ENCODE data around the gene ZNF236.
"Not testable (repeated sequence)": the region's sequence is repeated elsewhere in the genome, so short reads cannot be mapped to it uniquely, and the experiment has no call there.

Gene ZNF236

GRCh38 chr18:76990343-76991020 is 168.1 kb downstream of the ZNF236 start:
- DNase-seq = not testable (repeated sequence)

GRCh38 chr18:76991021-76991688 is 168.8 kb downstream of the ZNF236 start:
- no peak for DNase-seq

- DNase-seq = no peak
Observed at GRCh38 chr18:76992226-76993084, 170.1 kb downstream of the ZNF236 start.

GRCh38 chr18:76993085-76993382 is 170.7 kb downstream of the ZNF236 start:
- no peak for DNase-seq

- DNase-seq = no peak
Observed at GRCh38 chr18:76993573-76993972, 171.2 kb downstream of the ZNF236 start.

- no peak for DNase-seq
Observed at GRCh38 chr18:76994086-76994654, 171.8 kb downstream of the ZNF236 start.

- no peak for DNase-seq
Observed at GRCh38 chr18:76995896-76996295, 173.5 kb downstream of the ZNF236 start.

GRCh38 chr18:76996429-76996828 is 174.1 kb downstream of the ZNF236 start:
- no peak for DNase-seq

- DNase-seq = no peak
Observed at GRCh38 chr18:76997951-76998808, 175.8 kb downstream of the ZNF236 start.

GRCh38 chr18:76999077-76999476 is 176.7 kb downstream of the ZNF236 start:
- no peak for DNase-seq

GRCh38 chr18:77000527-77000926 is 178.2 kb downstream of the ZNF236 start:
- DNase-seq = peak; percentile 34

GRCh38 chr18:77001041-77001440 is 178.7 kb downstream of the ZNF236 start:
- no peak for DNase-seq

- DNase-seq = no peak
Observed at GRCh38 chr18:77001979-77002378, 179.6 kb downstream of the ZNF236 start.

GRCh38 chr18:77002496-77002895 is 180.1 kb downstream of the ZNF236 start:
- no peak for DNase-seq

GRCh38 chr18:77003316-77003715 is 181.0 kb downstream of the ZNF236 start:
- DNase-seq = no peak

GRCh38 chr18:77004555-77005380 is 182.4 kb downstream of the ZNF236 start:
- no peak for DNase-seq

GRCh38 chr18:77005651-77006195 is 183.4 kb downstream of the ZNF236 start:
- DNase-seq = no peak

GRCh38 chr18:77006305-77007175 is 184.2 kb downstream of the ZNF236 start:
- DNase-seq = no peak

GRCh38 chr18:77007251-77007650 is 184.9 kb downstream of the ZNF236 start:
- DNase-seq = no peak

- DNase-seq = no peak
Observed at GRCh38 chr18:77008006-77008405, 185.6 kb downstream of the ZNF236 start.
